BLaER1 (cell line): ENCODE results near the gene MAPKAPK2.

ENCODE experiments used
- H3K27ac ChIP-seq: shearing (Covaris generic); formaldehyde crosslinking; 2 replicates; pipeline ENCODE4 v1.8.1; 2022
- H3K27me3 ChIP-seq: shearing (Covaris generic); formaldehyde crosslinking; 2 replicates; pipeline ENCODE4 v1.8.1; 2022
- H3K36me3 ChIP-seq: shearing (Covaris generic); formaldehyde crosslinking; 2 replicates; pipeline ENCODE4 v1.8.1; 2022
- H3K4me1 ChIP-seq: shearing (Covaris generic); formaldehyde crosslinking; 2 replicates; pipeline ENCODE4 v1.8.1; 2022
- H3K4me2 ChIP-seq: shearing (Covaris generic); formaldehyde crosslinking; 2 replicates; pipeline ENCODE4 v1.8.1; 2022
- H3K4me3 ChIP-seq: shearing (Covaris generic); formaldehyde crosslinking; 2 replicates; pipeline ENCODE4 v1.8.1; 2022
- H3K9ac ChIP-seq: shearing (Covaris generic); formaldehyde crosslinking; 2 replicates; pipeline ENCODE4 v1.8.1; 2022
- H3K9me3 ChIP-seq: shearing (Covaris generic); formaldehyde crosslinking; 2 replicates; pipeline ENCODE4 v1.8.1; 2022
- H4K20me1 ChIP-seq: shearing (Covaris generic); formaldehyde crosslinking; 2 replicates; pipeline ENCODE4 v1.8.1; 2022
- Cebpa-rat ChIP-seq: shearing (Covaris generic); IDR thresholded peaks from 2 replicates; pipeline ENCODE4 v1.8.1; 2022

Gene MAPKAPK2

DNA sequence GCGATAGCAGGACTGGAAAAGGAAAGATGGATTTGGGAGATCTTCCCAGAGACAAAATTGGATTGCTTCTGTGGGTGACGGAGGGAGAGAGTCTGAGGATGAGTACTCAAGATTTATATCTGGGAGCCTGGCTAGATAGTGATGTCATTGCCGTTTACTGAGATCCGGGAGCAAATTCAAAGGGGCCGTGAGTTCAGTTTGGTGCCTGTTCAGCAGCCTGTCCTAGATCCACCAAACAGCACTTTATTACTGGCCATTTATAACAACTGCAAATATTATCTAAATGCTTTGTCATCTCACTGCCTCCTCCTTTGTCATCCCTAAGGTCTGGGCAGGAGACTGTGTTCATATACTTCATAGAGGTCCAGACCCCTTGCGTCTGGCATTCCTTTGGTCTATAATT is 29.2 kb downstream of the MAPKAPK2 start:
- Histone ChIP-seq H4K20me1 (peaks cover 100% of the 10 kb centered on the region), H3K4me2 (peak overlapping the region; percentile 67), H3K9ac (peak overlapping the region; percentile 28; the same call in 1 of the 2 replicates), H3K9me3 (no peaks in the 10 kb centered on the region), H3K27ac (peak overlapping the region; percentile 58), H3K4me1 (peaks cover 98% of the 10 kb centered on the region), H3K4me3 (no peak overlapping the region), H3K27me3 (no peaks in the 10 kb centered on the region), H3K36me3 (peaks cover 19% of the 10 kb centered on the region; the same call in 1 of the 2 replicates)
- TF ChIP-seq Cebpa-rat, result no peak

DNA sequence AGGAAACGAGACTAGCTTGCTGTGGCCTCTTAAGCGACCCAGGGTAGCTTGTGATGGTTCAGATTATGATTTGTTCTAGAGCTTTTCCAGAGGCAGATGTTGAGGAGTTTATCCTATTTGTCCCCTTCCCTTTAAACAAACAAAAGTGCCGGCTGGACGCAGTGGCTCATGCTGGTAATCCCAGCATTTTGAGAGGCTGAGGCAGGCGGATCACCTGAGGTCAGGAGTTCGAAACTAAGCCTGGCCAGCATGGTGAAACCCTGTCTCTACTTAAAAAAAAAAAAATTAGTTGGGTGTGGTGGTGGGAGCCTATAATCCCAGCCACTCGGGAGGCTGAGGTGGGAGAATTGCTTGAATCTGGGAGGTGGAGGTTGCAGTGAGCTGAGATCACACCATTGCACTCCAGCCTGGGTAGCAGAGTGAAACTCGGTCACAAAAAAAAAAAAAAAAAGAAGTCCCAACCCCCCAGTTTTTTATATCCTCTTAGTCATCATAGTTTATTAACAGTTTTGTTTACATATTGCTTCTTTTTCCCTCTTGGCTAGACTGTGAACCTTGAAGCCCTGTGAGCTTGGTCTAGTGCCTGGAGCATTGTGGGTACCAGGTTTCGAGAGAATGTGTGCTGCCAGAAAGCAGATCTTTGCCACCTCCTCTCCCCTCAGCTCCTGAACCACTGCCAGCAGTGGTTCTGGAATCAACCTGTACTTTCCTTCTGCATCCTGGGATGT is 29.8 kb downstream of the MAPKAPK2 start:
- H3K9ac ChIP-seq, result peak overlapping the region; percentile 28; the same call in 1 of the 2 replicates
- peak overlapping the region; percentile 58 for H3K27ac ChIP-seq
- no peak for TF ChIP-seq Cebpa-rat
- H4K20me1 ChIP-seq, result peaks cover 100% of the 10 kb centered on the region
- no peak overlapping the region for H3K4me3 ChIP-seq
- peaks cover 25% of the 10 kb centered on the region; the same call in 1 of the 2 replicates for H3K36me3 ChIP-seq
- H3K4me1 ChIP-seq, result peaks cover 98% of the 10 kb centered on the region
- H3K9me3 ChIP-seq, result no peaks in the 10 kb centered on the region
- H3K4me2 ChIP-seq, result peak overlapping the region; percentile 67
- H3K27me3 ChIP-seq, result no peaks in the 10 kb centered on the region

DNA sequence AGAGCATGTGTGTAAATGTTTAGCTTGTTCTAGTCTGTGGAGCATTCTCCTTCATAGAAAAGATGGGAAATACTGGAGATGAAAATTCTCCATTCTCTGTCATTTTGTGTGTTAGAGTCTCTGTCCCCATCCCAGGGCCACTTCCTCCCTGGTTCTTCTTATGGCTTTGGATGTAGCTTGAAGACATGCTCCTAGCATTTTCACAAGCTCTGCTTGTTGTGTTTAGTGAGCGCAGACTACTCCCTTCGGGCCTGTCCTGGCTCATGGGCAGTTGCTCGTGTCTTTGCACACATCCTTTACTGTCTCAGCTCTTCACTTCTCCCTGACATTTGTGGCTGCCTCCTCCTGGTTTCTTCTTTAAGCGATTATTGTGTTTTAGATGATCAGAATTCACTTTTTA is 30.4 kb downstream of the MAPKAPK2 start:
- Histone ChIP-seq H4K20me1 (peaks cover 100% of the 10 kb centered on the region), H3K4me3 (no peak overlapping the region), H3K9ac (0 out of 2 replicates have a peak overlapping the region, but pooled peaks have one; percentile 1), H3K4me2 (peak overlapping the region; percentile 67), H3K27me3 (no peaks in the 10 kb centered on the region), H3K27ac (peak overlapping the region; percentile 15; the same call in 1 of the 2 replicates), H3K4me1 (peaks cover 98% of the 10 kb centered on the region), H3K9me3 (no peaks in the 10 kb centered on the region), H3K36me3 (peaks cover 31% of the 10 kb centered on the region; the same call in 1 of the 2 replicates)
- TF ChIP-seq Cebpa-rat, result no peak

DNA sequence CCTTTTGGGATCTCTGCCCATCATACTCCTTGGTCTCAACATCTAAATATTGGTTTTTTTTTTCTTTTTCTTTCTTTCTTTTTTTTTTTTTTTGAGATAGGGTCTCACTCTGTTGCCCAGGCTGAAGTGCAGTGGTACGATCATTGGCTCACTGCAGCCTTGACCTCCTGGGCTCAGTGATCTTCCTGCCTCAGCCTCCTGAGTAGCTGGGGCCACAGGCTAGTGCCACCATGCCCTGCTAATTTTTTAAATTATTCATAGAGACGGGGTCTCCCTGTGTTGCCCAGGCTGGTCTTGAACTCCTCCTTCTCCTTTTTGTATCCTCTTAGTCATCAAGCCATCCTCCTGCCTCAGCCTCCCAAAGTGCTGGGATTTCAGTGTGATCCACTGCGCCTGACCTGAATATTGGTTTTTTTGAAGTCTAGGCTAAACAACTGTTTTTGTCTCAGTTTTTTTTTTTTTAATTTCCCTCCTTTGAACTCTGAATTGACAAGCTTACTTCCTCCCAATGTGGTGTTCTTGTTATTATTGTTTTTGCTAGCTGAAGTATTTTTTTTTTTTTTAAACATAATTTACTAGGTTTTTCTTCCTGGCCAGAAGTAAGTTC is 30.9 kb downstream of the MAPKAPK2 start:
- peaks cover 100% of the 10 kb centered on the region for H4K20me1 ChIP-seq
- H3K9me3 ChIP-seq, result no peaks in the 10 kb centered on the region
- H3K36me3 ChIP-seq, result peaks cover 31% of the 10 kb centered on the region; the same call in 1 of the 2 replicates
- peak overlapping the region; percentile 47 for H3K27ac ChIP-seq
- TF ChIP-seq Cebpa-rat, result no peak
- peaks cover 98% of the 10 kb centered on the region for H3K4me1 ChIP-seq
- no peaks in the 10 kb centered on the region for H3K27me3 ChIP-seq
- H3K4me2 ChIP-seq, result peak overlapping the region; percentile 67
- H3K9ac ChIP-seq, result peak overlapping the region; percentile 1; the same call in 1 of the 2 replicates
- H3K4me3 ChIP-seq, result no peak overlapping the region

DNA sequence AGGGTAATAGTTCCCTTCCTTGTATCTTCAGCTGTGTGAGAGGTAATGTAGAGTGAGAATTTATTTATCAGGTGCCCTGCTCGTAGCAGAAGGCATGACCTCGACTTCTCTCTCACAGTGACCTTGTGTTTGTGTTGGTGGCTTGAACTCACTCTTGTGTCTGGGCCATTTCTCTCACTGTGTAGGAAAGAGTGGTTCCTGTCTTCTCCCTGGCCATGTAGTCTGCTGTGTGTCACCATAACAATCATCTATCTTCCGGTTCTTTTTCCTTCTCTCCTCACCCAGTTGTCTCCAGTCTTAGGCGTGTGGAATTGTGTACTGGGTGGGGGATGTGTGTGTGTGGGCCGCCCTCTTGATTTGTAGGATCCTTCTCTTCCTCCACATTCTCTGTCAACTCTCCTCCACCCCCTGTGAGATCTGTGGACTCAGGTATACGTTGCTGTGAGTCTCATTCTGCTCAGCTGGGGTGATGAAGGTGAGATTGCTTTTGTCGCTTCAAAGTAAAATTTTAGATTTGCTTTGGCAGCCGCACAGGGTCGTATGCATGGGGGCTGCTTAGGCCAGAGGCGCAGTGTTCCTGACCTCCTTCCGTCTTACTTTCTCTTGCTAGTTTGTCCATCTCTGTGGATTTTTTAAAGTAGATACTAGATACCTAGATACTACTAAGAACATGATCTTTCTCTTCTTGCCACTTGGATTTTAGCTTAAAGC is 31.6 kb downstream of the MAPKAPK2 start:
- peak overlapping the region; percentile 47 for H3K27ac ChIP-seq

DNA sequence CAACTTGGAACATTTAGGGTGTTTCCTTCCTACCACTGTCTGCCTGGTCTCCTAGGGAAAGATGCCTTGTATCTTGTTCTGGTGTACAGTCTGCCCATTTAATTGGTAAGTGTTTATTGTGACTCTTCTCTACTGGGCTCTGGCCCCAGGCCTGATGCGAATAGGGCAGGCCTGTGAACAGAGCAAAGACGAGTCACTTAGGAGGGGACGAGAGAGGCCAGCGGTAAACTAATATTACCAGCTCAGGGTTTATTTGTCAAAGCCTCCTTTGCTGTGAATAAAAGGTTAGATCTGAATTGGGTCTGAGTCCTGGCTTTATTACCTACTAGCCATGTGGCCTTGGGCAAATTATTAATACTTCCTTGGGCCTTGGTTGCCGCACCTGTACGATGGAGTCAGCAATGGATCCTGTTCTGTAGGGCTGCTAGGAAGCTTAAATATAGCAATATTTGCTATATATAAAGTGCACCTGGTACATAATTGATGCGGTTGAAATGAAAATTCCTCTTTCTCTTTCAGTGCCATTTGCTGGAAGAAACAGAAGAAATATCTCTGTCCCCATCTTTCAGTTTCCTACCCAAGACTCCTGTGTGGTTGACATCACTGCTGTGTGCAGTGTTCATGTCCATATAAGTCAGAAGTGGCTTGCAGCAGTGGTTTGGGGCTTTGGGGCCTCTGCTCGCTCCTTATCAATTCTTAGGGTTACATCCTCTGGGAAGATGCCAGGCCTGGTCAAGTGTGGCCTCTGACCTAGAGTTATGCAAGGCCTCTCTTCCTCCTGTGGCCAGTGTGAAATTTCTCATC is 32.4 kb downstream of the MAPKAPK2 start:
- Histone ChIP-seq H3K4me2 (peak overlapping the region; percentile 67), H3K36me3 (peaks cover 32% of the 10 kb centered on the region; the same call in 1 of the 2 replicates), H3K9ac (no peak overlapping the region; the same call in 1 of the 2 replicates), H3K4me3 (no peak overlapping the region), H3K9me3 (no peaks in the 10 kb centered on the region), H3K27me3 (no peaks in the 10 kb centered on the region), H3K4me1 (peaks cover 98% of the 10 kb centered on the region), H4K20me1 (peaks cover 100% of the 10 kb centered on the region), H3K27ac (0 out of 2 replicates have a peak overlapping the region, but pooled peaks have one; percentile 25)
- TF ChIP-seq Cebpa-rat, result no peak

More for the DNA sequence above, 31.6 kb downstream of the MAPKAPK2 start:
- H3K36me3 ChIP-seq, result peaks cover 32% of the 10 kb centered on the region; the same call in 1 of the 2 replicates
- H3K4me2 ChIP-seq, result peak overlapping the region; percentile 67
- H3K9me3 ChIP-seq, result no peaks in the 10 kb centered on the region
- H3K9ac ChIP-seq, result peak overlapping the region; percentile 1; the same call in 1 of the 2 replicates
- H3K4me3 ChIP-seq, result no peak overlapping the region
- no peaks in the 10 kb centered on the region for H3K27me3 ChIP-seq
- no peak for TF ChIP-seq Cebpa-rat
- H4K20me1 ChIP-seq, result peaks cover 100% of the 10 kb centered on the region
- H3K4me1 ChIP-seq, result peaks cover 98% of the 10 kb centered on the region

DNA sequence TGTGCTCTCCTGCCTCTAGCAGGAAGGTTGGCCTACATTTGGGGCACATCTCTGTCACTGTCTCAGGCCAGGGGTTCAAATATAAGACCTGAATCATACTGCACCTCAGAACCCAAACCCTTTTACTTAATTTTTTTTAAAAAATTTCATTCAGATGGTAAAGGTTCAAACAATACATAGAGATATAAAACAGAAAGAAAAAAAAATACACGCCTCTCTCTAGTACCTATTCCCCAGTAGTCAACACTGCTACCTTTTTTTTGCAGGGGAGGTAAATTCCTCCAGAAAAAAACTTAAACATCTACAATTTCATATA is 32.9 kb downstream of the MAPKAPK2 start:
- H4K20me1 ChIP-seq, result peaks cover 100% of the 10 kb centered on the region
- peaks cover 98% of the 10 kb centered on the region for H3K4me1 ChIP-seq
- H3K36me3 ChIP-seq, result peaks cover 38% of the 10 kb centered on the region
- H3K9ac ChIP-seq, result no peak overlapping the region
- no peak overlapping the region for H3K27ac ChIP-seq
- no peaks in the 10 kb centered on the region for H3K9me3 ChIP-seq
- peak overlapping the region; percentile 67 for H3K4me2 ChIP-seq
- H3K27me3 ChIP-seq, result no peaks in the 10 kb centered on the region
- TF ChIP-seq Cebpa-rat, result no peak
- no peak overlapping the region for H3K4me3 ChIP-seq

DNA sequence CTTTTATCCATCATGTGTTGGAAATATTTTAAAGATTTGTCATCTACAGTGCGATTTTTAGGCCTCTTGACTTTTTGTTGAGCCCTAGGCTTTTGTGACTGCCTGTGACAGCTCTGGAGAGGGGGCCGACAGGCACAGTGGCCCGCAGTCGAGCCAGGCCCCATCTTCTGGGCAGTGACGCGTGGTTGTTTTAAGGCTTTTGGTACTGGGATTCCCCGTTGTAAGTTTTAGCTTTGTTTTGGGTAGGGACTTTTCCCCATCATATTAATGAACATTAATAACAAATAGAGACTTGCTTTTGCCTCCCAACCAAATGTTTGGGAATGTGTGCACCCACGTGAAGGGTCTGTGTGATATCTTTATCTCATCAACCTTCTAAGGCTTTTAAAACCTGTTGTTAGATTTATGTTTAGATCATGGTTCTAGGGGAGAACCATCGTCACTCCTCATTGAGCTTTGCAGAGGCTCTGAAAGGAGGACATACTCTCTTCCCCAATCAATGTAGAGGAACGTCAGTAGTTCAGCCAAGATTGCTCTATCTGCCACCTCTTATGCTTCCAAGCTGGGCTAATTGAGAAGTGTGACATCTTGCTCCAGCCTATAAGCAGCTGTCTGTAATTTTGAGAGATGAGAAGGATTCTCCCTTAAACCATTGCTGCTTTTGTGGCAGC is 34.6 kb downstream of the MAPKAPK2 start:
- no peak overlapping the region for H3K27ac ChIP-seq
- H3K4me2 ChIP-seq, result peak overlapping the region; percentile 25
- no peak overlapping the region for H3K4me3 ChIP-seq
- TF ChIP-seq Cebpa-rat, result no peak
- H3K9me3 ChIP-seq, result no peaks in the 10 kb centered on the region
- H3K36me3 ChIP-seq, result peaks cover 54% of the 10 kb centered on the region
- H4K20me1 ChIP-seq, result peaks cover 100% of the 10 kb centered on the region
- H3K9ac ChIP-seq, result 0 out of 2 replicates have a peak overlapping the region, but pooled peaks have one; percentile 23
- peaks cover 98% of the 10 kb centered on the region for H3K4me1 ChIP-seq
- H3K27me3 ChIP-seq, result no peaks in the 10 kb centered on the region
